Nephron (organoid): ENCODE measurements around the gene TAX1BP3.

ENCODE experiments used
- H3K27ac Mint-ChIP-seq, 3 experiments: 2 replicates each; pipeline ENCODE4 v1.8.0; 2020; ENCODE audit warnings: mixed read lengths in 3 of 3, mild to moderate bottlenecking in 2 of 3, moderate library complexity in 1 of 3
- H3K27me3 Mint-ChIP-seq: 2 replicates; pipeline ENCODE4 v1.8.0; 2021; ENCODE audit warnings: low read depth, mild to moderate bottlenecking, moderate library complexity, mixed read lengths
- H3K36me3 Mint-ChIP-seq: 2 replicates; pipeline ENCODE4 v1.8.0; 2020; ENCODE audit warnings: low read depth, mixed read lengths
- H3K4me1 Mint-ChIP-seq: 2 replicates; pipeline ENCODE4 v1.8.0; 2020; ENCODE audit warnings: mixed read lengths
- H3K4me3 Mint-ChIP-seq, 3 experiments: 2 replicates each; pipeline ENCODE4 v1.8.0; 2020; ENCODE audit warnings: mild to moderate bottlenecking in 3 of 3, mixed read lengths in 3 of 3, moderate library complexity in 2 of 3
- H3K9me3 Mint-ChIP-seq: 2 replicates; pipeline ENCODE4 v1.8.0; 2020; ENCODE audit warnings: mixed read lengths
- TF ChIP-seq, protein P1 (sequence below), 3 experiments: fragments of 200-600 bp; sonication (generic); IDR thresholded peaks; one replicate each; pipeline ENCODE4 v1.5.0; 2021; ENCODE audit warnings: antibody characterized with exemption in 3 of 3; ENCODE audit not compliant: unreplicated experiment in 3 of 3

Gene TAX1BP3

DNA sequence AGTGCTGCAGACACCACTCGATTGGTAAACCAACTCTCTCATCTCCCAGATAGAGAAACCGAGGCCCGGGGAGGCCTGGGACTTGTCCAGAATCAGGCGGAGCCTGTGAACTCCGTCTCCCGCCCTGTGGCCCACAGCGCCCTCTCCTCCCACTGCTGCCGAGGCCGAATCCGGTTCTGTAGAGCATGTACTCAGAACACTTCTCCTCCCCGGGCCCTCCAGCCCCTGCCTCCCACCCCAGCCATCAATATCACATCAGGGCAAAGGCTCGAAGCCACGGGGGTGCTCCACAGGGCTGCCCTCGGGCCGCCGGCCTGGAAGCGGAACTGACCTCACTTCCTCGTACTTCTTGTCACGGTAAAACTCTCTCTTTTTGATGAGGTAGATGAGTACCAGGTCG is 13.2 kb upstream of the TAX1BP3 start:
- no peak overlapping the region for H3K4me3 Mint-ChIP-seq
- no peaks in the 10 kb centered on the region for H3K36me3 Mint-ChIP-seq
- H3K27ac Mint-ChIP-seq = no peak overlapping the region
- TF ChIP-seq, protein P1, sequence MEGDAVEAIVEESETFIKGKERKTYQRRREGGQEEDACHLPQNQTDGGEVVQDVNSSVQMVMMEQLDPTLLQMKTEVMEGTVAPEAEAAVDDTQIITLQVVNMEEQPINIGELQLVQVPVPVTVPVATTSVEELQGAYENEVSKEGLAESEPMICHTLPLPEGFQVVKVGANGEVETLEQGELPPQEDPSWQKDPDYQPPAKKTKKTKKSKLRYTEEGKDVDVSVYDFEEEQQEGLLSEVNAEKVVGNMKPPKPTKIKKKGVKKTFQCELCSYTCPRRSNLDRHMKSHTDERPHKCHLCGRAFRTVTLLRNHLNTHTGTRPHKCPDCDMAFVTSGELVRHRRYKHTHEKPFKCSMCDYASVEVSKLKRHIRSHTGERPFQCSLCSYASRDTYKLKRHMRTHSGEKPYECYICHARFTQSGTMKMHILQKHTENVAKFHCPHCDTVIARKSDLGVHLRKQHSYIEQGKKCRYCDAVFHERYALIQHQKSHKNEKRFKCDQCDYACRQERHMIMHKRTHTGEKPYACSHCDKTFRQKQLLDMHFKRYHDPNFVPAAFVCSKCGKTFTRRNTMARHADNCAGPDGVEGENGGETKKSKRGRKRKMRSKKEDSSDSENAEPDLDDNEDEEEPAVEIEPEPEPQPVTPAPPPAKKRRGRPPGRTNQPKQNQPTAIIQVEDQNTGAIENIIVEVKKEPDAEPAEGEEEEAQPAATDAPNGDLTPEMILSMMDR (IDR thresholded peaks at IDR 0.05; ENCODE audit: unreplicated experiment in 3 of 3) = no peak
- H3K4me1 Mint-ChIP-seq = peaks cover 5% of the 10 kb centered on the region
- H3K27me3 Mint-ChIP-seq = peaks cover 10% of the 10 kb centered on the region
- no peaks in the 10 kb centered on the region for H3K9me3 Mint-ChIP-seq

DNA sequence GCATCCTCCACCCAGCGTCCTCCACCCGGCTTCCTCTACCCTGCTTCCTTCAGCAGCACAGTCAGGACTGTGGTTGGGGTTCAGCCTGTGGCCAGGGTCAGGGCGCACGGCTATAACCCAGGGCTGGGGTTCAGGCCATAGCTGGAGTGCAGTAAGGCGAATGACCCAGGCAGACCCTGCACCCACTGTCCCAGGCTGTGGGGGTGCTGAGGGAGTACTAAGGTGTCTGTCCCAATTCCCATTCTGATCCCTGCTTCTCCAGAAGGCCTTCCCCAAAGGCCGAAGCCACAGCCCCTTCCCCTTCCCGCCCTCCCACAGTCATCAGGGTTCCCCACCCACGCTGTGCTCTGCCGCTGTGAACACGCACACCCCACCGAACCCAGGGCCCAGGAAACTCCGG is 12.7 kb upstream of the TAX1BP3 start:
- Mint-ChIP-seq H3K9me3 (no peaks in the 10 kb centered on the region), H3K36me3 (no peaks in the 10 kb centered on the region), H3K27me3 (peaks cover 10% of the 10 kb centered on the region), H3K27ac (no peak overlapping the region), H3K4me3 (no peak overlapping the region), H3K4me1 (peaks cover 5% of the 10 kb centered on the region)
- TF ChIP-seq, protein P1 (IDR thresholded peaks at IDR 0.05; ENCODE audit: unreplicated experiment in 3 of 3) = no peak

DNA sequence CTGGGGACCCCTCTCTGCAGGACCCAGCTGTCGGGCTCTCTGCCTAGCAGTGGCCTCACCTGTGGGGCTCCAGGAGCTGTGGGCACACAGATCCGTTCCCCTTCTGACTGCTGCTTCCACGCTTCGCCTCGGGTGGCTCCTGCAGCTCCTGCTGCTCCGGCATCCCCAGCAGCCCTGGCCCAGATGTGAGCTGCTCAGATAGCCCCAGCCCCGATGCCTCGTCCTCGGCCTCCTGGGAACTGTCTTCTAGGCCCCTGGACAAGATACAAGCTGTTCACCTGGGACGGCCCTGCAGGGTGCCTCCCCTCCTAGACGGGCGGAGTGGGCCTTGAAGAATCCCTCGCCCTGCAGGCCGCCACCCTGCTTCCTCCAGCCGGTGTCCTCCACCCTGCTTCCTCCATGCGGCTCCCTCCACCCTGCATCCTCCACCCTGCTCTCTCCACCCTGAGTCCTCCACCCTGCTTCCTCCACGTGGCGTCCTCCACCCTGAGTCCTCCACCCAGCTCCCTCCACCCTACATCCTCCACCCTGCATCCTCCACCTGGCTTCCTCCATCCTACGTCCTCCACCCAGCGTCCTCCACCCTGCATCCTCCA is 11.3 kb upstream of the TAX1BP3 start:
- H3K9me3 Mint-ChIP-seq = no peaks in the 10 kb centered on the region
- H3K36me3 Mint-ChIP-seq = no peaks in the 10 kb centered on the region
- H3K27me3 Mint-ChIP-seq = peaks cover 10% of the 10 kb centered on the region
- no peak overlapping the region for H3K4me3 Mint-ChIP-seq
- TF ChIP-seq, protein P1 (IDR thresholded peaks at IDR 0.05; ENCODE audit: unreplicated experiment in 3 of 3) = no peak
- no peak overlapping the region for H3K27ac Mint-ChIP-seq
- peaks cover 5% of the 10 kb centered on the region for H3K4me1 Mint-ChIP-seq

DNA sequence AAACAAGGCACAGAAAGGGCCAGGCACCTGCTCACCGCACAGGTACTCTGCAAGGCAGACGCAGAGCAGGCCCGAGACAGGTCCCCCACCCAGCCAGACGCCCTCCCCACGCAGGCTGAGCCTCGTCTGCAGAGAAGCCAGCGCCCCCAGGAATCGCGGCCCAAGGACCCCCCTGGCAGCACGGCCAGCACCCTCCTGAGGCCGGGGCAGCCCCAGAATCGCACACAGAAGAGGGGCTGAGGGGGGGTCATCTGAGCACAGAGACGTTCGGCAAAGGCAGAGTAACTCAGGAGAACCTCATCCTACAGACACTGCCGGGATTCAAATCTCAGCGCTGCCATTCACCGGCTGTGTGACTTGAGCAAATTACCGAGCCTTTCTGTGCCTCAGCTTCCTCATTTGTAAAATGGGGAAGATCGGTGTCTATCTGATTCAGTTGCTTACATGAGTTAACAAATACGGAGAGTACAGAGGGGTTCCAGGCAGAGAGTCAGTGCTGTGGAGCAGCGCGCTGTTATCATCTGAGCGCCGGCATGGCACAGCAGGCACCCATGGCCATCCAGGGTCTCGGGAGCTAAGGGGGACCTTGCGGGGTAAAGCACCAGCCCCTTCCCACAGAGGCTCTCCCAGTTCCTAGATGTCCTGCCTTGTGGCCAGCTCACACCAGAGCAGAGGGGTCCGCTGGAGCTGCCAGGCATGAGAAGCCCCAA is 10.6 kb upstream of the TAX1BP3 start:
- TF ChIP-seq, protein P1 (IDR thresholded peaks at IDR 0.05; ENCODE audit: unreplicated experiment in 3 of 3) = no peak
- Mint-ChIP-seq H3K9me3 (no peaks in the 10 kb centered on the region), H3K4me3 (no peak overlapping the region), H3K36me3 (no peaks in the 10 kb centered on the region), H3K4me1 (peaks cover 5% of the 10 kb centered on the region), H3K27me3 (peaks cover 6% of the 10 kb centered on the region), H3K27ac (no peak overlapping the region)

DNA sequence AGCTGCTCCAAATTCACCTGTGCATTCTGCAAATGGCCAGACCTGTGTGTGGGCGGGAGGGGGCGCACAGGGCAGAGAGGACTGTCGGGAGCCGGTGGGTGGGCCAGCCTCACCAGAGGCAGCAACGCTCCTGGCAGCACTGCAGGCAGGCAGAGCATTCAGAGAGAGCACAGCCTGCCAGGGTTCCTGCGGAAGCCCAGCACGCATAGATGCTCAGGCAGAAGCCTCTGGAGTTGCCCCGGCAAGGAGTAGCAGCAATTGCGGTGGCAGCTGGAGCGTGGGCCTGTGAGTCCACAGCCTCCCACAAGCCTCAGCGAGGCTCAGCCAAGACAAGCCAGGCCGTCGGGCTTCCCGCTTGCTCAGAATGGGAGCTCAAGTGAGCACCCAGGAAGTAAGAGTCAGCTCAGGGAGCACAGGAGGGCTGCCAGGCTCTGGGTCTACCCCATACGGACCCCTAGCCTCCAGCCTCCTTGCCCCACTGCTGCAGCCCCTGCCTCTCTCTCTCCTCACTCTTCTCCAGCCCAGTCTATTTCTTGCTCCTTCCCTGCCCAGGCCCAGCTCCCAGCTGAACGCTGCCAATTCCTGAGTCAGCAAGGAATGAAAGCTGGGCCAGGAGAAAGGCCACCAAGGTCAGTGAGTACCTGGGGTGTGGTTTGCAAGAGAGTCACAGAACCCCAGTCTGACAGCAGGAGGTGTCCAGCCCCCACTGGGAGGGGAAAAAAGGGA is 9.9 kb upstream of the TAX1BP3 start:
- no peaks in the 10 kb centered on the region for H3K36me3 Mint-ChIP-seq
- no peaks in the 10 kb centered on the region for H3K9me3 Mint-ChIP-seq
- no peak overlapping the region for H3K4me3 Mint-ChIP-seq
- H3K4me1 Mint-ChIP-seq = peaks cover 5% of the 10 kb centered on the region
- TF ChIP-seq, protein P1 (IDR thresholded peaks at IDR 0.05; ENCODE audit: unreplicated experiment in 3 of 3) = no peak
- H3K27ac Mint-ChIP-seq = no peak overlapping the region
- peaks cover 2% of the 10 kb centered on the region for H3K27me3 Mint-ChIP-seq
